ENCODE data around the gene STK38. TPM values are rescaled to one million over a fixed set of nuclear protein-coding genes. Genes with fewer than 3 reads are reported as not detected.

The STK38 gene
- total and polyA plus RNA-seq, 2 of the 8 experiments (the other 6 are each of a cell fraction or from before 2014, with no cell fraction given): 8.1 to 19.8 TPM

DNA sequence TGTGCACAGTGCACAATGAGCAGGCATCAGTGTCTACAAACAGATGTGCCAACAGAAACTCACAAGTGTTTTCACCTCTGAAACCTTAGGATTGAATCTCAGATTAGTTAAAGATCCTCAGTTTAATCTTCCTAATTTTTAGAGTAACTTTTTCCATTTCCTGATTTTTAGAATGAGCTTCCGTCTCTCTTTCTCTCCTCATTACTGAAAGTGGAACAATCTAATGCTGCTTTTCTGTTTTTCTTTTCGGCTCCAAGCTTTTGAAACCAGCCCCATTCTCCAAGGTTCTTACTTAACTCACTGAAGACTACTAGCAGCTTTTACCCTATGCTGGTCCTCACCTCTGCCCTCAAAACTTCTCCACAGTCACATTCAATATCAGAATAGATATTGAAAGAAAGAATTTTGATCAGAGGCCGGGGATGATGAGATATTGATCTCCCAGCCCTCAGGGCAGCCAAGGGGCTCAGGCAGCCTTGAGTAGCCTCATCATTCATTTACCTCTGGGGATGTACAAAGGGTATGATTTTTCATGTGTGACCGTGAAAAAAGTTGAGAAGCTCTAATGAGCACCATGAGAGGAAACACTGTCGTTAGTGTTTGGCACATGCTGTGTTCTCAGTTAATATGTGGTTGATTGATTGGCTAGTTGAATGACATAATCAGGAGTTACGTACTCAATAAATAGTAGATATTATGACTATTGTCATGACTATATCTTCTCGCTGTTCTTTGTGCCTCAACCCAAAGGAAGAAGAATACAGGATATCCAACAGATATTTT is 11.9 kb upstream of the STK38 start (continued):
- TF ChIP-seq CHD7 (IDR thresholded peaks at IDR 0.05; ENCODE audit: insufficient replicate concordance, low read length): no peak
- TF ChIP-seq POLR2A (IDR thresholded peaks at IDR 0.05; ENCODE audit: control extremely low read depth in 1 of 2, low read depth in 2 of 2, low read length in 2 of 2): no peak
- no peak for TF ChIP-seq CTCF (IDR thresholded peaks at IDR 0.05; ENCODE audit: control extremely low read depth in 1 of 3, insufficient read depth in 1 of 3, low read depth in 1 of 3, low read length in 3 of 3)
- no peak for TF ChIP-seq RNF2 (IDR thresholded peaks at IDR 0.05; ENCODE audit: borderline replicate concordance, low read depth, low read length, missing control alignments, poor library complexity, severe bottlenecking)
- TF ChIP-seq SAP30 (IDR thresholded peaks at IDR 0.05; ENCODE audit: insufficient read depth, insufficient replicate concordance, low read length): no peak
- no peak for TF ChIP-seq PHF8 (conservative IDR thresholded peaks at IDR 0.05; ENCODE audit: low read depth, low read length)

All from H1 (cell line).